Gastroesophageal sphincter (tissue), 4 donors: Measurements from ENCODE around the gene FAM171A2. TPM values are rescaled to one million over a fixed set of nuclear protein-coding genes. Genes with fewer than 3 reads are reported as not detected.

ENCODE experiments used
- ATAC-seq: fragments of 150-250 bp; one replicate; pipeline ENCODE4 v1.9.1; 2016; ENCODE audit warnings: mild to moderate bottlenecking, moderate library complexity
- H3K27ac ChIP-seq, 4 donors: fragments of 200-600 bp; sonication (generic) in 3 of 4; 1 replicate in 3 of 4; 2 replicates in 1 of 4; pipeline ENCODE4 v1.5.1; 2016 to 2019
- H3K27me3 ChIP-seq: fragments of 200-600 bp; sonication (generic); one replicate; pipeline ENCODE4 v1.5.1; 2019
- H3K36me3 ChIP-seq, 2 donors: fragments of 200-600 bp; sonication (generic); one replicate each; pipeline ENCODE4 v1.5.1; 2019; ENCODE audit warnings: control low read depth in 1 of 2
- H3K4me1 ChIP-seq, 3 donors: fragments of 200-600 bp; sonication (generic); 1 replicate in 2 of 3; 2 replicates in 1 of 3; pipeline ENCODE4 v1.5.1; 2016 to 2019; ENCODE audit warnings: control low read depth in 2 of 3
- H3K4me3 ChIP-seq, 2 donors: fragments of 200-600 bp; sonication (generic); one replicate each; pipeline ENCODE4 v1.5.1; 2019; ENCODE audit warnings: mild to moderate bottlenecking in 1 of 2, moderate library complexity in 1 of 2
- H3K9me3 ChIP-seq, 3 donors: fragments of 200-600 bp; sonication (generic); one replicate each; pipeline ENCODE4 v1.5.1; 2017 to 2019; ENCODE audit warnings: control low read depth in 2 of 3
- CTCF ChIP-seq, 4 experiments: fragments of 200-600 bp in 2 of 4; fragments of 450-650 bp in 2 of 4; sonication (generic) in 1 of 4; IDR thresholded peaks; one replicate each; pipeline ENCODE4 v1.5.1; 2017 to 2019; ENCODE audit warnings: antibody characterized with exemption in 4 of 4, mild to moderate bottlenecking in 2 of 4, moderate library complexity in 2 of 4
- EP300 ChIP-seq: sonication (generic); formaldehyde crosslinking; IDR thresholded peaks from one replicate; pipeline ENCODE4 v1.6.1; 2017; ENCODE audit warnings: antibody characterized with exemption, mild to moderate bottlenecking
- POLR2A ChIP-seq, 2 donors: fragments of 450-650 bp; IDR thresholded peaks; one replicate each; pipeline ENCODE4 v1.6.1; 2017; ENCODE audit warnings: antibody characterized with exemption in 2 of 2, mild to moderate bottlenecking in 2 of 2, moderate library complexity in 1 of 2
- POLR2AphosphoS5 ChIP-seq: sonication (generic); formaldehyde crosslinking; IDR thresholded peaks from one replicate; pipeline ENCODE4 v1.6.1; 2017; ENCODE audit warnings: antibody characterized with exemption
- WGBS, 2 donors: methylation state at CpG; one replicate each; pipeline ENCODE4 v1.1.5; 2018; ENCODE audit warnings: low coverage in 1 of 2; 5-methylcytosine and 5-hydroxymethylcytosine counted together
- total RNA-seq, 4 donors: library from RNA; depleted of rRNA; stranded (reverse); fragments of >200 nt; gene quantifications; one replicate each; pipeline ENCODE4 v1.1.0, GENCODE V29; 2016

Gene FAM171A2
- total RNA-seq, 4 donors from 2014 or later = 0.50 to 3.0 (median 2.3) TPM; not detected in 1

- peaks cover 0 to 26% (median 4%) of the 10 kb centered on the region in 3 donors for H3K4me1 ChIP-seq
- H3K27me3 ChIP-seq = peaks cover 11% of the 10 kb centered on the region
- ATAC-seq = no peak
- no peaks in the 10 kb centered on the region for H3K36me3 ChIP-seq
- no peaks in the 10 kb centered on the region for H3K9me3 ChIP-seq
- 79 to 80% methylated on average over 6 of the region's 14 CpGs for WGBS, 2 donors
- H3K4me3 ChIP-seq = no peak overlapping the region
- no peak for TF ChIP-seq CTCF (IDR thresholded peaks at IDR 0.05)
- no peak for TF ChIP-seq POLR2AphosphoS5
- TF ChIP-seq POLR2A (IDR thresholded peaks at IDR 0.05) = no peak
- no peak for TF ChIP-seq EP300
- no peak overlapping the region for H3K27ac ChIP-seq
Observed at GRCh38 chr17:44378171-44378705, 14.6 kb upstream of the FAM171A2 start.

GRCh38 chr17:44376779-44377178, 13.1 kb upstream of the FAM171A2 start:
- 62 to 87% methylated on average over 3 to 5 of the region's 12 CpGs for WGBS, 2 donors

GRCh38 chr17:44376124-44376523, 12.5 kb upstream of the FAM171A2 start:
- no peak for ATAC-seq
- Histone ChIP-seq H3K27me3 (peaks cover 14% of the 10 kb centered on the region), H3K4me3 (no peak overlapping the region), H3K36me3 (no peaks in the 10 kb centered on the region), H3K27ac (no peak overlapping the region), H3K9me3 (no peaks in the 10 kb centered on the region), H3K4me1 (peaks cover 0 to 26% (median 4%) of the 10 kb centered on the region in 3 donors)
- peak in 2 of 4 experiments; percentile 16 to 30 for TF ChIP-seq CTCF (IDR thresholded peaks at IDR 0.05)
- no peak for TF ChIP-seq POLR2AphosphoS5
- TF ChIP-seq EP300 = no peak
- no peak for TF ChIP-seq POLR2A (IDR thresholded peaks at IDR 0.05)
- WGBS, 2 donors = no CpG with 5 or more reads among the region's 5 CpGs

More at GRCh38 chr17:44376779-44377178, 13.1 kb upstream of the FAM171A2 start:
- Histone ChIP-seq H3K4me3 (no peak overlapping the region), H3K36me3 (no peaks in the 10 kb centered on the region), H3K4me1 (peaks cover 0 to 26% (median 4%) of the 10 kb centered on the region in 3 donors), H3K9me3 (no peaks in the 10 kb centered on the region), H3K27me3 (peaks cover 11% of the 10 kb centered on the region), H3K27ac (no peak overlapping the region)
- TF ChIP-seq POLR2A (IDR thresholded peaks at IDR 0.05) = no peak
- TF ChIP-seq EP300 = no peak
- no peak for TF ChIP-seq POLR2AphosphoS5
- no peak for TF ChIP-seq CTCF (IDR thresholded peaks at IDR 0.05)
- no peak for ATAC-seq

GRCh38 chr17:44375196-44376017, 11.8 kb upstream of the FAM171A2 start:
- no peaks in the 10 kb centered on the region for H3K36me3 ChIP-seq
- ATAC-seq = peak; percentile 18
- no peaks in the 10 kb centered on the region for H3K9me3 ChIP-seq
- H3K4me3 ChIP-seq = peak overlapping the region in 1 of 2 donors; percentile 4
- no peak for TF ChIP-seq EP300
- TF ChIP-seq POLR2A (IDR thresholded peaks at IDR 0.05) = no peak
- no peak for TF ChIP-seq CTCF (IDR thresholded peaks at IDR 0.05)
- no peak for TF ChIP-seq POLR2AphosphoS5
- H3K27me3 ChIP-seq = peaks cover 22% of the 10 kb centered on the region
- no peak overlapping the region for H3K27ac ChIP-seq
- WGBS, 2 donors = no CpG with 5 or more reads among the region's 22 CpGs
- H3K4me1 ChIP-seq = peaks cover 0 to 26% (median 4%) of the 10 kb centered on the region in 3 donors
